Fibroblast of skin of scalp (primary cell): Measurements from ENCODE around the gene WNK1.
A peak's percentile ranks its signal among the peaks of the same experiment; 100 is the strongest.

Experiments used
- DNase-seq: peaks from one replicate; pipeline ENCODE4 v3.0.0-alpha.2; 2013

Gene WNK1

DNA sequence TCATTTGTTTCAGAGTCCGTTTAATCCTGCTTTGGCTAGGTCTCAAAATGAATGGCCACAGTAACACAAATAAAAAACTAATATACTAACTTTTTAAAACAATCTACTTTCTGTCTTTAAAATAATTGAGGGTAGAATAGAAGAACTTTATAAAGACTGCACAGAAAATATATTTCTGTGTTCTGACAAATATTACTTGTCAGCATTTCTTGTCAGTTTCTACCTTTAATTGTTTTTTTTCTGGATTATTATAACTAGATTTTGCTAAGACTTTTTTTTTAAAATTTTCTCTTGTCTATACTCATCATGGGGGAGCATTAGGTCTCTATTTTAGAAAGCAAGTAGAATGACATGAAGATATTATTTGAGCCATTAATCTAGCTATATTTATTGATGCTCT lies 110.9 kb downstream of the WNK1 start:
- no peak for DNase-seq

DNA sequence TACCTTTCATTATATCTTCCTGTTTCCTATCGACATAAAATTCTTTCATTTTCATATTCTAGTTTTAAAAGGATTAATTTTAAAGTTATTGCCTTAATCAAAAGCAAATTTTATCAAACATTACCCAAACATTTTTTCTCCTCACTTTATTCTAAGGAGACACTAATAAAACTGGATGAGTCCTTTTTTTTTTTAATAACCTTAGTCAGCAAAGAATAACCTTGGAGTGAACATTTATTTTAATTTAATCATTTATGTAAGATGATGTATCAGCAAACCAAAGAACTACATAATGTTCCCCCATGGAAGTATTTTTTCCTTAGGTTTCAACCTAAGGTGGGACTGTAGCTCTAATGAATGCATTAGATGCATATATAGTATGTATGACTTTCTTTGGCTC lies 113.2 kb downstream of the WNK1 start:
- no peak for DNase-seq

DNA sequence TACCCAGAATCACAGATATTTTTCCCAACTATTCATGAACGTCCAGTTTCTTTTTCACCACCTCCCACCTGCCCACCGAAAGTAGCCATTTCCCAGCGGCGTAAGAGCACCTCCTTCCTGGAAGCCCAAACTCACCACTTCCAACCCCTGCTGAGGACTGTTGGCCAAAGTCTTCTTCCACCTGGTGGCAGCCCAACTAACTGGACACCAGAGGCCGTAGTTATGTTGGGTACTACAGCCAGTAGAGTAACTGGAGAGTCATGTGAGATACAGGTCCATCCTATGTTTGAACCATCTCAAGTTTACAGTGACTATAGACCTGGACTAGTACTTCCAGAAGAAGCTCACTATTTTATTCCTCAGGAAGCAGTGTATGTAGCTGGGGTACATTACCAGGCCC lies 115.5 kb downstream of the WNK1 start:
- DNase-seq = no peak

DNA sequence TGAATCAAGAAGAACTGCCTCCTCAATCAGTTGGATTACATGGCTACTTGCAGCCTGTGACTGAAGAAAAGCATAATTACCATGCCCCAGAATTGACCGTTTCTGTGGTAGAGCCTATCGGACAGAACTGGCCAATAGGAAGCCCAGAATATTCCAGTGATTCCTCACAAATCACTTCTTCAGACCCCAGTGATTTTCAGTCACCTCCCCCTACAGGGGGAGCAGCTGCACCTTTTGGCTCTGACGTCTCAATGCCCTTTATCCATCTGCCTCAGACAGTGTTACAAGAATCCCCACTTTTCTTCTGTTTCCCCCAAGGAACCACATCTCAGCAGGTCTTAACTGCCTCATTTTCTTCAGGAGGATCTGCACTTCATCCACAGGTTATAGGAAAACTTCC lies 116.3 kb downstream of the WNK1 start:
- DNase-seq = no peak

DNA sequence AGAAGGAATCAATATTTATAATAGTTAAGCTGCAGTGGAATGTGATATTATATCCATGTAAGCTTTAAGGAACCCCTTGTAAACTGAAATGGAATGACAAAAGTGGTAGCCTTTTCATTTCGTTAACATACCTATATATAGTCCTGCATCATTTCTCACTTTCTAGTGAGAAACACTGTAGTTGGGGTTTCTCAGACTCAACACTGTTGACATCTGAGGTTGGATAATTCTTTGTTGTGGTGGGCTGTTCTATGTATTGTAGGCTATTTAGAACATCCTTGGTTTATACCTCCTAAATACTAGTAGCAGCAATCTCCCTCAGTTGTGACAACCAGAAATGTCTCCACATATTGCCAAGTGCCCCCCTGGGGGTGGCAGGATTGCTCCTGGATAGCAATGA lies 118.0 kb downstream of the WNK1 start:
- no peak for DNase-seq

DNA sequence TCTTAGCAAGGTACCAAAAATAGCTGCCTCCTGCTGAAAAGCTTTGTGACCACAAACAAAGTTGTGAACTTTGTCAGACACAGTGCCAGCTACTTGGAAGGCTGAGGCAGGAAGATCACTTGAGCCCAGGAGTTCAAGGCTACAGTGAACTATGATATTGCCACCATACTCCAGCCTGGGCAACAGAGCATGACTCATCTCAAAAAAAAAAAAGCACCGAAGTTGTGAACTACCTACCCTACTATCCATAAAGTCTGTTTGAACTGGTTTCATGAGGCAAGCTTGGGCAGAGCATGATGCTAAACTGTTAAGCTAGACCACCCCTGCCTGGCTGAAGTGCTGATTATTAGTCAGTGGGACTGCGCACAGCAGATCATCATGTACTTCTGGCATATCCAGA lies 121.6 kb downstream of the WNK1 start:
- DNase-seq = no peak

DNA sequence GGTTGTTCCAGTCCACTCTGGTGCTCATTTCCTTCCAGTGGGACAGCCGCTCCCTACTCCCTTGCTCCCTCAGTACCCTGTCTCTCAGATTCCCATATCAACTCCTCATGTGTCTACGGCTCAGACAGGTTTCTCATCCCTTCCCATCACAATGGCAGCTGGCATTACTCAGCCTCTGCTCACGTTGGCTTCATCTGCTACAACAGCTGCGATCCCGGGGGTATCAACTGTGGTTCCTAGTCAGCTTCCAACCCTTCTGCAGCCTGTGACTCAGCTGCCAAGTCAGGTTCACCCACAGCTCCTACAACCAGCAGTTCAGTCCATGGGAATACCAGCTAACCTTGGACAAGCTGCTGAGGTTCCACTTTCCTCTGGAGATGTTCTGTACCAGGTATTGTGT lies 127.3 kb downstream of the WNK1 start:
- peak; percentile 34 for DNase-seq

DNA sequence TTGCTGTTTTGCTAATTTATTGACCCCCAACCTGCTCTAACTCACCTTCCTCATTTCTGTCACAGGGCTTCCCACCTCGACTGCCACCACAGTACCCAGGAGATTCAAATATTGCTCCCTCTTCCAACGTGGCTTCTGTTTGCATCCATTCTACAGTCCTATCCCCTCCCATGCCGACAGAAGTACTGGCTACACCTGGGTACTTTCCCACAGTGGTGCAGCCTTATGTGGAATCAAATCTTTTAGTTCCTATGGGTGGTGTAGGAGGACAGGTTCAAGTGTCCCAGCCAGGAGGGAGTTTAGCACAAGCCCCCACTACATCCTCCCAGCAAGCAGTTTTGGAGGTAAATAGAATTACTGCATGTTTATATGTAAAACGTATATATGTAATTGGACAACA lies 128.3 kb downstream of the WNK1 start:
- DNase-seq = no peak

DNA sequence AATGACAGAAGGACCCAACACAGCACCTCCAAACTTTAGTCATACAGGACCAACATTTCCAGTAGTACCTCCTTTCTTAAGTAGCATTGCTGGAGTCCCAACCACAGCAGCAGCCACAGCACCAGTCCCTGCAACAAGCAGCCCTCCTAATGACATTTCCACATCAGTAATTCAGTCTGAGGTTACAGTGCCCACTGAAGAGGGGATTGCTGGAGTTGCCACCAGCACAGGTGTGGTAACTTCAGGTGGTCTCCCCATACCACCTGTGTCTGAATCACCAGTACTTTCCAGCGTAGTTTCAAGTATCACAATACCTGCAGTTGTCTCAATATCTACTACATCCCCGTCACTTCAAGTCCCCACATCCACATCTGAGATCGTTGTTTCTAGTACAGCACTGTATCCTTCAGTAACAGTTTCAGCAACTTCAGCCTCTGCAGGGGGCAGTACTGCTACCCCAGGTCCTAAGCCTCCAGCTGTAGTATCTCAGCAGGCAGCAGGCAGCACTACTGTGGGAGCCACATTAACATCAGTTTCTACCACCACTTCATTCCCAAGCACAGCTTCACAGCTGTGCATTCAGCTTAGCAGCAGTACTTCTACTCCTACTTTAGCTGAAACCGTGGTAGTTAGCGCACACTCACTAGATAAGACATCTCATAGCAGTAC lies 132.5 kb downstream of the WNK1 start:
- no peak for DNase-seq

DNA sequence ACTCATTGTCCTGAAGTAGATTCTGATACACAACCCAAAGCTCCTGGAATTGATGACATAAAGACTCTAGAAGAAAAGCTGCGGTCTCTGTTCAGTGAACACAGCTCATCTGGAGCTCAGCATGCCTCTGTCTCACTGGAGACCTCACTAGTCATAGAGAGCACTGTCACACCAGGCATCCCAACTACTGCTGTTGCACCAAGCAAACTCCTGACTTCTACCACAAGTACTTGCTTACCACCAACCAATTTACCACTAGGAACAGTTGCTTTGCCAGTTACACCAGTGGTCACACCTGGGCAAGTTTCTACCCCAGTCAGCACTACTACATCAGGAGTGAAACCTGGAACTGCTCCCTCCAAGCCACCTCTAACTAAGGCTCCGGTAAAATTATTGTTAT lies 133.3 kb downstream of the WNK1 start:
- DNase-seq = no peak

DNA sequence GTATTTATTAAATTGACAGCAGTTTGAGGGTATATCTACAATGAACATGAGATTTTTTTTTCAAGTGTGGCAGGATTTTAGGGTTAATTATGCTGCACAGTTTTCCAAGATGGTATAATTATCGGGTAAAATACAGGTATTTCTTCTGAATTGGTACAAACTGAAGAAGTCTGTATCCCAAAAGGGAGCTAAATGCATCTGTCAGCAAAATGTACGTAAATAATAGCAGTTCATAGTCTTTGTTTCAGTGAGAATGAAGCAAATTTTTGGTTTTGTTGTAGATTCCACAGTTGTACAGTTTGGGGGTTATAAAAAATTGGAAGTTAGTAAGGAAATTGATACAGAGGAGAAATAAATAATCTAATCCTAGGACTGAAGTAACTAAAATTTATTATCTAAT lies 133.8 kb downstream of the WNK1 start:
- DNase-seq = no peak

DNA sequence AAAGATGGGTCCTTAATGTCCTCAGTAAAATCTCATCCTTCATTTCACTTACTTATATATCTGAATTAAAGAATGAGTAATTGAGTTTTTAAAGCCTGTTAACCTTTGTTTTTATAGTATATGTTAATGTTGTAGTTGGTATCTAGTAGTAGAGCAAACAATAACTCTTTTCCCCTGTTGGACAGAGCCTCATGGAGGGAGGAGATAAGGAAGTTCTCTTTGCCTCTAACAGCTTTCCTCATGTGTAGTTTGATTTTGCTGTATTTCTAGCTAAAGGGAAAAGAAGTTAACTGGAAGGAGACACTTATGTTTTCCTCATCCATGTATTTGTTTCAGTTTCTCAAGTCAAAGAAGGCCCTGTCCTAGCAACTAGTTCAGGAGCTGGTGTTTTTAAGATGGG lies 141.8 kb downstream of the WNK1 start:
- DNase-seq = no peak

DNA sequence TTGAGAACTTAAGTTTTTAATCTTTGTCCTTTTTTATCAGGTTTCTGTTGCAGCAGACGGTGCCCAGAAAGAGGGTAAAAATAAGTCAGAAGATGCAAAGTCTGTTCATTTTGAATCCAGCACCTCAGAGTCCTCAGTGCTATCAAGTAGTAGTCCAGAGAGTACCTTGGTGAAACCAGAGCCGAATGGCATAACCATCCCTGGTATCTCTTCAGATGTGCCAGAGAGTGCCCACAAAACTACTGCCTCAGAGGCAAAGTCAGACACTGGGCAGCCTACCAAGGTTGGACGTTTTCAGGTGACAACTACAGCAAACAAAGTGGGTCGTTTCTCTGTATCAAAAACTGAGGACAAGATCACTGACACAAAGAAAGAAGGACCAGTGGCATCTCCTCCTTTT lies 143.7 kb downstream of the WNK1 start:
- DNase-seq = no peak

DNA sequence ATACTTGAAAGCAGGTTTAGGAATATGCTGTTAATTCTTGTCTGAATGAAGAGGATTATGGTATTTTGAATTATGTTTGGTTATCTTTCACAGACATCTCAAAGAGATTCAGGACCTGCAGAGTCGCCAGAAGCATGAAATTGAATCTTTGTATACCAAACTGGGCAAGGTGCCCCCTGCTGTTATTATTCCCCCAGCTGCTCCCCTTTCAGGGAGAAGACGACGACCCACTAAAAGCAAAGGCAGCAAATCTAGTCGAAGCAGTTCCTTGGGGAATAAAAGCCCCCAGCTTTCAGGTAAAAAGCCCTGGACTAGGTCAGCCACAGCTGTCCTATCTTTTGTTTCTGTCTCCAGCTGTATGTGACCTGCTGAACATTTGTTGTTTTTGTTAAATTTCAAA lies 145.0 kb downstream of the WNK1 start:
- DNase-seq = no peak

DNA sequence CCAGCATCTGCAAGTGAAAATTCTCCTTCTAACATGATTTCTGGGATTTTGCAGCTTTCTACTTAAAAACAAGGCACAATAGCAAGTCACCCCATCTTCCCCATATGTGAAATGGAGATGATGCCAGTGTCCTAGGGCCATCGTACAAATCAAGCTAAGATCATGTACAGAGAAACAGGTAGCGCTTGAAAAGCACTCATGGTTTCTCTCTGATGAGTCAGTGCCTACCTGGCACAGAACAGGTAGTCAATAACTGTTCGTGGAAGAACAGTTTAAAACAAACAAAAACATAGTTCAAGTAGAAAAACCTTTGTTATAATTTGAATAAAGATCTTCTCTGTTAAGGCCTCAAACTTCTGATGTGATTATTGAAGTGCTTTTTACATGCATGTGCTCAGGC lies 150.2 kb downstream of the WNK1 start:
- no peak for DNase-seq

DNA sequence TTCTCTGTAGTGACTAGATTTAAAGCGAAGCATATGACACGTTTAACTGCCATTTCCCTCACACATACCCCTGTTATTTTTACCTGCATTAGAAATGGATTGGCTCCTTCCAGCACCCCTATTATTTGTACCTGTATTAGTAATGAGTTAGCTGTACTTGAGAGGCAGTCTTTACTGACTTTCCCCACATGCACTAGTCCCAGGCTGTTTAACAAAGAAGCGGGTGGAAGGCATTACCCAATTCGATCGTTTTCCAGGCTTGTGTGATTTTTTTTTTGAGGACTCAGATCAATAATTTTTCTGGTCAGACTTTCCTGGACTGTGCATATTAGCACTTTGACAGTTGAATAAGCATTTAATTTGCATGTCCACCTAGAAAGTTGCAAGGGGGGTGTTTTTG lies 150.7 kb downstream of the WNK1 start:
- DNase-seq = no peak

DNA sequence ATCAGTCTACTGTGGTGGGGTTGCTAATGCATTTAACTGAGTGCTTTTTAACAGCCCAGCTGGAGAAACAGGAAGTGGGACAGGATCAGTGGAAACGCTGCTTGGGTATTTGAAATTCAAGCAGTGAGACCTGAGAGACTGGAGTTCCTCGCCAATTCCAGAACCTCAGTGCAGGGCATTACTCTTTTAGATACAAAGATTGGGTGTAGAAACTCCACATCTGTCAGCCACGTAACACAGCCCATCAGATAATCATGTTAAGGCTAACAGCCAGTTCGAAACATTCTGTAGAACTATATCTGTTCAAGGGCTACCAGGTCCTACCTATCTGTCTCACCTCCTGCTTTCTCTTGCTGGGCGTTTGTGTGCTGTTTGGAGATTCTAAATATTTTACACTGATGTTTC lies 151.6 kb downstream of the WNK1 start:
- DNase-seq = no peak

DNA sequence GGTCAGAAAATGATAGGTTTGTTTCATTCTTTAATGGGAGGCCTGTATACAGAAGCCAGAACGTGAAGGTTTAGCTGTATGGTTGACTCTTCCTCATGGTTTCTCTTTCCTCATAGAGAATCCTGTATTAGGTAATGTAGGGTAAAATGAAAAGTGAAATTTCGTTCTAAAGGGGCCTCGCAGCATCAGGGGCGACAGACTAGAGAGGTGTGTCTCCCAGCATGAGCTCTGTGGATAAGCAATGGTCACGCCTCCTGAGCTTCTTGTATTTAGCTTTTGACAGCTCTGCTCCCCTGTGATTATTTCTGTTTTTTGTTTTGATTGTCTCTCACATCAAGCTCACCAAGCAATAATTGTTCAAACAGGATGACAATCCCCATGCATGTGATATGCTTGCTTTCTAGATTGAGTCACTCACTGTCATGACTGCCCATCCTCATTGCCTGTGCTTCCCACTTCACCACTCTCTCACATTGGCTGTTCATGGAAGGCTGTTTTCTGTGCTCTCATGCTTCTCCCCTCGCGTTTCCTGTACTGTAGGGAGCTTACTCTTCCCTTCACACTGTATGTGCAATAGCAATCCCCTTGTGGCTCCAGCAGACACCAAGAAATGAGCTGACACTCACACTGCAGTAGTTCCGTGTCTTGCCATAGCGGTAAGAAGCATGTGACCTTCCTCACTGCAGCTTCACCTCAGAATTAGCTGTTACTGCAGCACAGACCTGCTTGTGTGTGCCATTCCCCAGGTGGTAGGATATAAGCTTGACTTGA lies 153.1 kb downstream of the WNK1 start:
- no peak for DNase-seq

DNA sequence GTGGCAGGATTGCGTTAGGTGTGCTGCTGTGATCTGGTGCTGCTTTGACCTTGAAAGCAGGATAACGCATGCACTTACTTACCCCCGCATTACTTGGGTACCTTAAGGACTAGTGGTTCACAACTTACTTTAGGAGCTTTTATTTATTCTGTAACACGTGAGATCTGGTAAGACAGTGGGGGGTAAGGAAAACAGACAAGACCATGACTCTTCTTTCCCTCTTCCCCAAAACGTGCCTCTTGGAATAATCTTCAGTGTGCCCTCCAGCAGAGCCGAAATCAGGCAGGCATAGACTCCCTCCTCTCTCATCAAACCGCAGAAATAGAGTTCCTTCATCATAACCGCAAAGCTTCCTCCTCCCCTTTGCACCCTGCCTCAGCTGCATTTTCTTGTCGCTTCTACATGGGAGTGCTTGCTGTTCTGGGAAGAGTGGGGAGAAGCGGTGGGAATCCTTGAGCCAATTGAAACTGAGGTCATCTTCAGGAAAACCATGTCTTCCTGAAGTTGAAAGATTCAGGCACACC lies 153.7 kb downstream of the WNK1 start:
- DNase-seq = peak; percentile 18

DNA sequence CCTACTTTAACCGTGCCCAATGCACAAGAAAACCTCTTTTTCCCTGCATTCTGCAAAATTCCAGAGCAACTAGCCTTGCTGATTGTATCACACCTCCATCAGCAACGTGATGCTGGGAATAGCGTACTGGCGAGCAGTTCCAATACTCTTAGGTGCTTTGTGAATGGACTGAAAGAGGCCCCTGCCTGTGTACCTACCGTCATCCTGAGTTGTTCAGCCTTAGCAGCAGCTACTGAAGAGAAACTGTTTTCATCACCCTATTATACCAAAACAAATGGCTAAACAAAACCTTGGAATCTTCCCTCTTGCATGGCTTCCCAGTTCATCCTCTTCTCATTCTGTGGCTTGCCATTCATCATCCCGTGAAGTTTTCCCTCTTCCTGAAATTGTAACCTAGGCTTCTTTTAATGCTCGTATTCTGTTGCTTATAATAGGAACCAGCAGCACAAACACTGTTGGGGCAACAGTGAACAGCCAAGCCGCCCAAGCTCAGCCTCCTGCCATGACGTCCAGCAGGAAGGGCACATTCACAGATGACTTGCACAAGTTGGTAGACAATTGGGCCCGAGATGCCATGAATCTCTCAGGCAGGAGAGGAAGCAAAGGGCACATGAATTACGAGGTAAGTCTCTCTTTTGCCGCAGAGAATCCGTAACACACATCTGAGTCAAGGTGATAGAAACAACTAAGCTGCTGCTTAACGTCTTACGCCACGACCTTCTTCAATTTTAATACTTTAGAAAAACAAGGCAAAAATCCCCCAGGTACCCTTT lies 155.2 kb downstream of the WNK1 start:
- DNase-seq = no peak

DNA sequence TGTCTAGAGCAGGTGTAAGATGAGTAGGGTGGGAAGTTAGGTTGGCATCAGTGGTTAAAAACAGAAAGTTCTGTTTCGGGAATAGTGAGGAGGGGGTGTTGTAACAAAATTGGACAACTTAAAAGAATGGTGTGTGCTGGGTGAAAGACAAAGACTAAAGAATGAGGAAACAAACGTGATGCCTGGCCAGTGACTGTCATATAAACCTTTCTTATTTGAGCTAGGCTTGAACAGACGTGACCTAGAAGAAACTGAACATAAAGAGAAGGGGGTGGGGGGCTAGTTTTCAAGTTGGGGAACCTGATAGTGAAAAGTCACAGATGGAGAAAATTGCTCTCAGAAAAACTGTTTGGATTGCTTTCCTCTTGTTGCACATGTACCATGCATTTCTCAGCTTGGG lies 157.5 kb downstream of the WNK1 start:
- DNase-seq = no peak

DNA sequence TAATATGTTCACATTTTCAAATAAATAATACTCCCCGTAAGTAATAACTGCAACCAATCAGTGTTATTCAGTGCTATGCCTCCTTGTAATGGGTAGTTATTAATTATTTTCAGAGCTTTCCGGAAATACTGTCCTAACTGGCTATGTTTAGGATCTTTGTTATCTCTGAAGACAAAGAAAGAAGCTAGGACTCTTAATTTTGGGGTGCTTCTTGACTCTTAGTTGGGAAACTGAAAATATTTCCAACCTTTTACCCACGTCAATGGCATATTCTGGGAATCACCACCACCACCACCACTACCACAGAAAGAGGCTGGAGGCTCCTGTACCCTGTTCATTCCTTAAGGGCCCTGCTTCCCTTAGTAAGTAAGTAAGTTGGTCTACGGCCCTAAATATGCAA lies 158.0 kb downstream of the WNK1 start:
- DNase-seq = no peak

DNA sequence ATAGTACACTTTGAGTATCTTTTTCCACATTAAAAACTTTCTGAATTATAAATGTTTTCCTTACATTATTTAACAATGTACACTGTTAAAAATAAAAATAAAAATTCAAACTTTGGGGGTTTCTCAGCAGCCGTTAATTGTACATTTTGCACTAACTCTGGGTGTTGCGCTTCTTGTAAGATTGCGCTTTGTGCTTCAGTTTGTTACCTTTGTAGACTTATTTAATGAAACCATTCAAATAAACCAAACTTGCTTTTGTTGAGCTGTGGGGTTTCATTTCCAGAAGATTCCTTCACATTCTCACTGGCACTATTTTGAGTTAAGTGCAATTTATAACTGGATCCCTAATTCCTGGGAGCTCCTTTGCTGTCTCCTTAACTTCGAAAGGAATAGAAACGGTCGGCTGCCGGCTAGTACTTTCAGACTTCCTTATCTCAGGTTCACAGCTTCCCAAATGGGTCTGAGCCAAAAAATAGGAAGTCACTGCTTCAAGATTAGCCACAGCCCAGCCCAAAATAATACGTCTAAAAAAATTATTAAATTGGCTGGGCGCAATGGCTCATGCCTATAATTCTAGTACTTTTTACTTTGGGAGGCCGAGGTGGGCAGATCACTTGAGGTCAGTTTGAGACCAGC lies 158.9 kb downstream of the WNK1 start:
- no peak for DNase-seq
